Keratinocyte (primary cell): ENCODE results near the gene RBFOX1.

Experiments used
- EZH2 ChIP-seq: IDR thresholded peaks from one replicate; pipeline ENCODE4 v1.6.1; 2012; ENCODE audit warnings: inconsistent platforms, mild to moderate bottlenecking, low read length, moderate library complexity
- TF ChIP-seq, protein P1 (sequence below), 3 experiments: IDR thresholded peaks in 1 of 3; conservative IDR thresholded peaks in 1 of 3; optimal IDR thresholded peaks in 1 of 3; 2 replicates in 2 of 3; 3 replicates in 1 of 3; pipeline versions ENCODE3 to v1.5.1; 2011; ENCODE audit warnings: low read length in 3 of 3, mild to moderate bottlenecking in 3 of 3, moderate library complexity in 2 of 3, control low read depth in 1 of 3, inconsistent platforms in 1 of 3; ENCODE audit not compliant: insufficient read depth in 2 of 3; ENCODE audit errors: extremely low read depth in 1 of 3

DNA sequence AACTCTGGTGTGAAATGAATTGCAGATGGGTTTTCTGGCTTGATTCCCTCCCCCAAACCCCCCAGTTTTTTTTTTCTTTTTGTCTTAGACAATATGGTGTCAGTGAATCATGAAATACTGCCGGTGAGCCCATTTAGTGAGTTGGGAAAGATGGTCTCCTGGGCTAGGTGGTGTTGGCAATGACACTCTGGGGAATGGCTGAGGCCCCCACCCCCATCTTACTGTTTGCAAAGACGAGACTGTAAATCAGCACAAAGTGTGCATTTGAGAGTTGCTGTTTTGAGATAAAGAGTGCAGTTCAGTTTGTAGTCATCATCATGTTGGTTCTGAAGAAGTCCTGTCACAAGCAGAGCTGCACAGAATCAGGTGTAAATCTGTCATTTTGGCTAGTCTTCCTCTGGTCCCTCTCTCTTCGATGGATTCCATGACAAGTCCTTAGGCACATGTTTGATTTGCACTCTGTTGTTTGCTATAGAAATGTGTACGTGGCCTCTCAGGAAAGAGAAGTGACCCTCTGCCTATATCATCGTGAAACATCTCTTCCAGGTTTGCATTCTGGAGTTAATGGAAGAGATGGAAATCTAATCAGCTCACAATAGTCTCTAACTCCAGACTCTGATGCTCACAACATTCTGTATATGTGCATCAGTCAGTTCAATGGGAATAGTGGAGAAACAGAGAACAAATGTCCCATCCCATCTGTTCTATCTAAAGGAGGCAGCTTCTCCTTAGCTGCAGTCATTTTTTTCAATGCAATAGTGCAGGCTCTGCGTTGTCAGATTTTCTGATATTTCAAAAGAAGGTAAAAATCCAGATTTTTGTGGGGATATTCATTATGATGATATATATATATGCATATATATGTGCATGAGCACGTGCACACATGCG, 34.6 kb downstream of the RBFOX1 start:
- TF ChIP-seq, protein P1, sequence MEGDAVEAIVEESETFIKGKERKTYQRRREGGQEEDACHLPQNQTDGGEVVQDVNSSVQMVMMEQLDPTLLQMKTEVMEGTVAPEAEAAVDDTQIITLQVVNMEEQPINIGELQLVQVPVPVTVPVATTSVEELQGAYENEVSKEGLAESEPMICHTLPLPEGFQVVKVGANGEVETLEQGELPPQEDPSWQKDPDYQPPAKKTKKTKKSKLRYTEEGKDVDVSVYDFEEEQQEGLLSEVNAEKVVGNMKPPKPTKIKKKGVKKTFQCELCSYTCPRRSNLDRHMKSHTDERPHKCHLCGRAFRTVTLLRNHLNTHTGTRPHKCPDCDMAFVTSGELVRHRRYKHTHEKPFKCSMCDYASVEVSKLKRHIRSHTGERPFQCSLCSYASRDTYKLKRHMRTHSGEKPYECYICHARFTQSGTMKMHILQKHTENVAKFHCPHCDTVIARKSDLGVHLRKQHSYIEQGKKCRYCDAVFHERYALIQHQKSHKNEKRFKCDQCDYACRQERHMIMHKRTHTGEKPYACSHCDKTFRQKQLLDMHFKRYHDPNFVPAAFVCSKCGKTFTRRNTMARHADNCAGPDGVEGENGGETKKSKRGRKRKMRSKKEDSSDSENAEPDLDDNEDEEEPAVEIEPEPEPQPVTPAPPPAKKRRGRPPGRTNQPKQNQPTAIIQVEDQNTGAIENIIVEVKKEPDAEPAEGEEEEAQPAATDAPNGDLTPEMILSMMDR (optimal IDR thresholded peaks at IDR 0.05 in 1 of 3, IDR thresholded peaks at IDR 0.05 in 1 of 3, conservative IDR thresholded peaks at IDR 0.05 in 1 of 3; ENCODE audit: extremely low read depth in 1 of 3, insufficient read depth in 2 of 3, low read length in 3 of 3) = no peak
- TF ChIP-seq EZH2 = no peak
